Renal cortical epithelial cell (primary cell): Measurements from ENCODE around the gene PDCD1LG2. TPM values are rescaled to one million over a fixed set of nuclear protein-coding genes. Genes with fewer than 3 reads are reported as not detected.
"Not testable (repeated sequence)": the region's sequence is repeated elsewhere in the genome, so short reads cannot be mapped to it uniquely, and the experiment has no call there.

Source experiments
- DNase-seq: peaks from one replicate; pipeline ENCODE4 v3.0.0-alpha.2; 2011; ENCODE audit warnings: low read depth
- total RNA-seq: library from RNA; depleted of rRNA; stranded (reverse); fragments of >200 nt; gene quantifications from 2 replicates; pipeline ENCODE4 v1.2.3, GENCODE V29; 2014

Gene PDCD1LG2
- total RNA-seq, 1 donor from 2014 or later: 1.9 TPM

- DNase-seq: peak; percentile 87
These were observed 16.4 kb upstream of the PDCD1LG2 start for GRCh38 chr9:5493679-5494511.

GRCh38 chr9:5494765-5495164, 15.6 kb upstream of the PDCD1LG2 start:
- not testable (repeated sequence) for DNase-seq

GRCh38 chr9:5499157-5499556, 11.2 kb upstream of the PDCD1LG2 start:
- no peak for DNase-seq

GRCh38 chr9:5499889-5500398, 10.4 kb upstream of the PDCD1LG2 start:
- peak; percentile 24 for DNase-seq

- no peak for DNase-seq
These were observed 9.7 kb upstream of the PDCD1LG2 start for GRCh38 chr9:5500441-5501235.

- no peak for DNase-seq
These were observed 7.8 kb upstream of the PDCD1LG2 start for GRCh38 chr9:5502553-5502952.

GRCh38 chr9:5509573-5509972, 758 bp upstream of the PDCD1LG2 start:
- peak; percentile 85 for DNase-seq

GRCh38 chr9:5510989-5511388, 658 bp downstream of the PDCD1LG2 start:
- DNase-seq: no peak

GRCh38 chr9:5511476-5511875, 1.1 kb downstream of the PDCD1LG2 start:
- DNase-seq: no peak

- no peak for DNase-seq
These were observed 1.7 kb downstream of the PDCD1LG2 start for GRCh38 chr9:5511935-5512580.

- no peak for DNase-seq
These were observed 2.5 kb downstream of the PDCD1LG2 start for GRCh38 chr9:5512658-5513452.

GRCh38 chr9:5513966-5514616, 3.8 kb downstream of the PDCD1LG2 start:
- no peak for DNase-seq

GRCh38 chr9:5514617-5515260, 4.4 kb downstream of the PDCD1LG2 start:
- no peak for DNase-seq

- DNase-seq: no peak
These were observed 4.9 kb downstream of the PDCD1LG2 start for GRCh38 chr9:5515261-5515650.

- no peak for DNase-seq
These were observed 6.3 kb downstream of the PDCD1LG2 start for GRCh38 chr9:5516453-5517220.

- DNase-seq: no peak
These were observed 8.0 kb downstream of the PDCD1LG2 start for GRCh38 chr9:5518171-5518936.

- DNase-seq: no peak
These were observed 8.6 kb downstream of the PDCD1LG2 start for GRCh38 chr9:5518937-5519319.

GRCh38 chr9:5524090-5524489, 13.8 kb downstream of the PDCD1LG2 start:
- no peak for DNase-seq

- peak; percentile 71 for DNase-seq
These were observed 19.4 kb downstream of the PDCD1LG2 start for GRCh38 chr9:5529683-5530221.
